SK-N-DZ (cell line): ENCODE results near the gene GSAP.
"Not testable (repeated sequence)": the region's sequence is repeated elsewhere in the genome, so short reads cannot be mapped to it uniquely, and the experiment has no call there.

Experiments
- DNase-seq: peaks from one replicate; pipeline ENCODE4 v3.0.0-alpha.2; 2015; ENCODE audit warnings: low spot score

Gene GSAP

DNA sequence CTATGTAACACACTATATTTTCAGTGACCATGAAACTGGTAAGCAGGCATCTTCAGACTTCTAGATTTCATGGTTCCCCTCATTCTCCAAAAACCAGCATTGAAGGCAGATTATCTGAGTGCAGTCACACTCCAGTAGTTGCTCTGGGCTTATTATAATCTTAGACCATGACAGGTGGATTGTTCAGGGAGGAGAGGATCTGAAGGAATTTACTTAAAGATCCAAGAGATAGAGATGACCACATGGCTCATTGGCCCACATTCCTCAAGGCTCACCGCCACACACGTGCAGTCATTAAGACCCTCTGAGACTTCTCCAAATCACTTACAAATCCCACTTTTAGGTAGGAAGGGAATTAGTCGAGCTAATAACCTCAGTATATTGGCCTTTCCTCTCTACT is 55.2 kb downstream of the GSAP start:
- DNase-seq, result no peak

DNA sequence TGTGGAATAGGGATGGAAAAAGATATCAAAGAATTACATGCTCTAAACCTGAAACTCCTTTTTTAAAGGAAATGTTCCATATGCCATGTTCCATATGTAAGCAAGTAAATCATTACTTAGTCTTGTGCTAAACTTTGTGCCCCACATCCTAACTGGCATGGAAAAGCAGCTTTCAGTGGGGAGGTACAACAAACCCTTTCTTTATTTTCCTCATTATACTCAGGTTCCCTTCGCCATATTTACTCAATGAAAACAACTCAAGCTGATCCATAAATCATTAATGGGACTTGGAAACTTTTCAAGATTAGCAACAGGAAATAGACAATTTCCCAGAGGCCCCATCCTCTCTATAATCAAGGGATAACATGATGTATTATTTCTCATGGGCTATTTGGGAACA is 56.0 kb downstream of the GSAP start:
- DNase-seq, result no peak

DNA sequence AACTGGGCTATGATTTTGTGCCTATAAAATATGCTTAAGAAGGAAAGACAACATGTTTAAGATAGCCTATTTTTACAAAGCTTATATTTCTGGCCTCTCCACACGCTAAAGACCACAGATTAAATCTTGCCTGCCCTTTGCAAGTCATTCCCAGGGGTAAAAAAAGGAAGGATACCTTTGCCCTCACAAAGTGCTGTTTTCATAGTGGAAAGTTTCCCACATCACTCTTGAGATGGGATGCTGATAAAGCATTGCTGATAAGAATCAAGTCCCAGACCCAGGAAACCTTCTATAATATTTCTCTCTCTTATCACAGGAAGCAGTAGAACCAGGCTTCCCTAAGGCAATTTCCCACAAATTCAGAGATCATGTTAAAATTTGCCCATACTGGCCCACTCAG is 56.5 kb downstream of the GSAP start:
- no peak for DNase-seq

DNA sequence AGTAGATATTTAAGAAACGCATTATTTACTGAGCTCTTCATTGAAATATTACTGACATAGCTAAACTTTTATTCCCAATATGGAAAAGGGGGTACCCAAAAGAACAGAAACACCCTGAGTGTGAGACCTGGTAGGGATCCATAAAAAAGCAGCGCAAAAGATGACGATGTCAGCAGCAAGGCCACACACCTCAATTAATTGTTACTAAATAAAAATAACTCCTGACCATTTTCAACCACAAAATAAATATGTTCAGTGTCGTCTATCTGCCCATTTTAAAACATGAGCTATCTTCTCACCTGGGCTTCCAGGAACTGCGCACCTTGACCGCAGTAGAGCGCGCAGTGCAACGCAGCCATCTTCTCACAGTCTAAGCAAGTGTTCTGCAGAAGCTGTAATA is 61.2 kb downstream of the GSAP start:
- DNase-seq, result no peak

DNA sequence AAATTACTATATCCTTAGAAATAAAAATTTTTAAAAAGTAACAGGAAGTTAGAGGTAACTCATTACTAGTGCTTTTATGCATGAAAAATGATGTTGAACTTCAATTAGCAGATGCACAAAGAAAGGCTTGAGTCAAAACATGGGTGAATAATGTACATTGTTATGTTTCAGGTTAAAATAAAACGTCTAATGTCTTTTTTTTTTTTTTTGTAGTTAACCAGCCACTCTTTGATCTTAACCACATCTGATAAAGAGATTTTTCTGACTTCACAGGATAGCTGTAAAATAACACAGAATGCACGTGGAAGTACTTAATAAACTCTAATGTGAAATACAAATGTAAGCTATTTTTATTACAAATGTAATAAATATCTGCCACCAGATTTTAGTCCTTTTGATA is 61.7 kb downstream of the GSAP start:
- no peak for DNase-seq

DNA sequence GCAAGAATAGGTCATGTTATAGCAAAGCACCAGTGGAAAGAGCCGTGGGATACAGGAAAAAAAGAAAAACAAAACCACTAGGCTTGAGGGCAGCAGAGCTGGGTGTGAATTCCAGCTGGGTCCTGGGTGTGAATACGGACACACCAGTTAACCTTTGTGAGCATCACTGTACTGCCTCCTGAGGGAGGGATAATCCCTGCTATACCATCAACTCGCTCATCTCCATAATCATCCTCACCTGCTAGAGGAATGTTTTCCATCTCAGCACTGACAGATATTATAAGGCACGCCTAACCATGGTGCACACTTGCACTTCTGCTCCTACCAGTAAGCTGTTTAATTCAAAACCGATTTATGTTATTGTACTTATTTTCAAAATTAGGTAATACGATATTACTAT is 62.2 kb downstream of the GSAP start:
- DNase-seq, result no peak

DNA sequence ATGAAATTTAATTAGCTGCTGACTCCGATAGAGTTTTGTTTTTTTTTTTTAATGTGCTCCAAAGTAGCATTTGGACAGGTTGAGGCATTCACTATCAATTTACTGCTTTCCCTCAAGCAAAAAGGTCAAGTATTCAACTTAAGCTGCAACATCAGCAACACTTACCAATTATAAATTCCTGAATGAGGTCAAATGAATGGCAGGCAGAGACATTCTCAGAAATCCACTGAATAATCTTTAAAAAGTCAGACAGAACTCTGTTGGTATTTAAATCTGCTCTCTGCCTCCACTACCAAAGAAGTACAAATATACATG is 62.8 kb downstream of the GSAP start:
- no peak for DNase-seq

DNA sequence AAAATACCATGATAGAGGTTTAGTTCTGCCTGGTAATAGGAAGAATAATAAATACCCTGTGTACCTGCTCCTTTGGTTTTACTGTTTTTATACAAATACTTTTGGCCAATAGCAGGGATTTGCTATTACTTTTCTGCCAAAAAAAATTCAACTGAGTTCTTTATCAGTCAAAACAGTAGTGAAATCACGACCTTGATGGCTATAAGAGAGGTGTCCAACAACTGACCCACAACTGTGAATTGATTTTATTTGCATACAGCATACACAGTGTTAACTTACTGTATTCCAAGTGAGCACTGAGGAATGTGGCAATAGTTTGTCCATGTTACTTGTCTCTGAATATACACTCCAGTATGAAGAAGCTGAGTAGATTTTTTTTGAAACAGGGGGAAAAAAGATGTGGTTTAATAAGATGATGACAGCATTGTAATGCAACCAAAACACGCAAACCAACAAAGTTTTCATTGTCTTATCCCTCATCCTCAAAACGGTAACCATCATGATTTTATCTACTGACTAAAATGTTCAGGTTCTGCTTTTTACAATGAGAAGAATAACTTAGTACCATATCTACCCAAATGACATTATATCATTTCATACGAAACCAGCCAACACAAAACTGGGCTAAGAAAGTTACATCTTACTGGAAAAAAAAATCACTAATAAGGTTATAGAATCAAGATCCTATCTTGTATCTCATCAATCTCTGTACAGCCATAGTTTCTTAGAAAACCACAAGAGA is 63.3 kb downstream of the GSAP start:
- no peak for DNase-seq

DNA sequence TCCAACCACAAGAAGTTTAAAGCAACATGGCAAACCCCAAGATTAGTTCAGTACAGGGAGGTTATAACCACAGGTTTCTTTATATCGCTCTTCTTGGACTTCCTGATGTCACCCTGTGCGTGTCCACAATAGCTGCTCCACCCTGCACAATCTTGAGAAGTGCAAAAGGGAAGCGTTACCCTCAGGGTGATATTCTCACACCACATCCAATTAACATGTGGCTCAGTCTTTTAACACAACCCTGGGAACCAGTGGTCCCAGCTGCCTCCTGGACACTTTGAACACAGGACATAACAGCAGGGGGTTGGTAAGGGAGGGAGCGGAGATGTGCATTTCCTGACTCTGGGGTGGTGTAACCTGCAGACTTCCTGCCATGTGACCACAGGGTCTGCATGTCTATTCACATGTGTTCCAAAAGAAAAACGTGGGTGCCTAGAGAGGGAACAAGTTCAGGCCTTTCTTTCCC is 64.6 kb downstream of the GSAP start:
- no peak for DNase-seq

DNA sequence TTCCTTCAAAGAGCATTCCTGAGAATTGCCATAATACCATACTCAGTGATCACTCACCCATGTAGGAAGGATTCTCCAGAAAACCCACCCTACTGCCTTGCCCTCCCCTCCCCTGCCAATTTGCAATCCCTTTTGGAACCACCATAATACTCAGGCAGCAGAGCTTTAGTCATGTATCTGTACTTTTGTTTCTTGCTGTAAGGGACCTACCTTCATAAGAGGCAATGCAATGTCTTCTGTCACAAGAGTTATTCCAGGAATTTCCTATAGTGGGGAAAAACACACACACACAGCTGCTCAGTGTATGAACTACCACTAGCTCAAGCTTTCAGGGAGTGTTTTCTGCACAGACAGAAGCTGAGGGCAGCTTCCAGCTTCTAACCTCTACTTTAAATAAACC is 67.0 kb downstream of the GSAP start:
- no peak for DNase-seq

DNA sequence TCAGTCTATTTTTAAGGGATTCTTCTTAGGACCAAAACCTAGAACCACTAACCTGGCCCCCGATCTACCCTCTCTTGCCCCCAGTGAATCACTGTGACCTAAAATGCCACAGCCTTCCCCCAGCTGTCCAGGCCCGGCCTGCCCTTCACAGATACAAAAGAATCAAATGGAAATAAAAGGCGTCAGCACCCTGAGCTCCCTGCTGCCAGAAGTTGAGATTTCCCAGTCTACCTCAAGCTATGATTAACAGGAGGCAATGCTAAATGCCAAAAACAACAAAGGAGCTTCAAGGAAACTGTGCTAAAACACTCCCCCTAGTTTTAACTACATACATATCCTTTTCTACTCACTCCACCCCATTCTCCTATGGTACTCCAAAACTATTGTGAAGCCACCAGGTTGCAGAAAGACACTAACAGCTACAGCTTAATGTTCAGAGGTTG is 67.8 kb downstream of the GSAP start:
- DNase-seq, result no peak

DNA sequence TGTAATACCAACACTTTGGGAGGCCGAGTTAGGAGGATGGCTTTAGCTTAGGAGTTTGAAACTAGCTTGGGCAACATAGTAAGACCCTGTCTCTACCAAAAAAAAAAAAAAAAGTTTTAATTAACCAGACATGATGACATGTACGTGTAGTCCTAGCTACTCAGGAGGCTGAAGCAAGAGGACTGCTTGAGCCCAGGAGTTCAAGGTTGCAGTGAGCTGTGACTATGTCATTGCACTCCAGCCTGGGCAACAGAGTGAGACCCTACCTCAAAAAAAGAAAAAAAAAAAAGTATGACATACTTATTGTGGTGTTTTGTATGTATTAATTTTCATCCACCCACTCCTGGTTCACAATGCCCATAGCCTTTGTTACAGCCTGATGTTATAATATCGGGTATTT is 69.7 kb downstream of the GSAP start:
- DNase-seq, result no peak

DNA sequence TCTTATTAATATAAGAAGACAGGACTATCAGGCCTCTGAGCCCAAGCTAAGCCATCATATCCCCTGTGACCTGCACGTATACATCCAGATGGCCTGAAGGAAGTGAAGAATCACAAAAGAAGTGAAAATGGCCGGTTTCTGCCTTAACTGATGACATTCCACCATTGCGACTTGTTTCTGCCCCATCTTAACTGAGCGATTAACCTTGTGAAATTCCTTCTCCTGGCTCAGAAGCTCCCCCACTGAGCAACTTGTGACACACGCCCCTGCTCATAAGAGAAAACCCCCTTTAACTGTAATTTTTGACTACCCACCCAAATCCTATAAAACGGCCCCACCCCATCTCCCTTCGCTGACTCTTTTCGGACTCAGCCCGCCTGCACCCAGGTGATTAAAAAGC is 70.7 kb downstream of the GSAP start:
- not testable (repeated sequence) for DNase-seq

DNA sequence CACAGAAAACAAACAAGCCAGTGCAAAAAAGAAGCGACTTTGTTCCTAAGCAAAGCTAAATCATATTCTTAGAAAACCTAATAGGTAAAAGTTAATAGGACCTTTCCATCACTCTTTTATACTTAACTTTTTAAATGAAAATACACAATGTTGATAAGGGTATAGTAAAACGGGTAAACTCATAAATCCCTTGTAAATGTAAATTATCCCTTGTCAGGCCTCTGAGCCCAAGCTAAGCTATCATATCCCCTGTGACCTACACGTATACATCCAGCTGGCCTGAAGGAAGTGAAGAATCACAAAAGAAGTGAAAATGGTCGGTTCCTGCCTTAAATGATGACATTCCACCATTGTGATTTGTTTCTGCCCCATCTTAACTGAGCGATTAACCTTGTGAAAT is 76.4 kb downstream of the GSAP start:
- no peak for DNase-seq

DNA sequence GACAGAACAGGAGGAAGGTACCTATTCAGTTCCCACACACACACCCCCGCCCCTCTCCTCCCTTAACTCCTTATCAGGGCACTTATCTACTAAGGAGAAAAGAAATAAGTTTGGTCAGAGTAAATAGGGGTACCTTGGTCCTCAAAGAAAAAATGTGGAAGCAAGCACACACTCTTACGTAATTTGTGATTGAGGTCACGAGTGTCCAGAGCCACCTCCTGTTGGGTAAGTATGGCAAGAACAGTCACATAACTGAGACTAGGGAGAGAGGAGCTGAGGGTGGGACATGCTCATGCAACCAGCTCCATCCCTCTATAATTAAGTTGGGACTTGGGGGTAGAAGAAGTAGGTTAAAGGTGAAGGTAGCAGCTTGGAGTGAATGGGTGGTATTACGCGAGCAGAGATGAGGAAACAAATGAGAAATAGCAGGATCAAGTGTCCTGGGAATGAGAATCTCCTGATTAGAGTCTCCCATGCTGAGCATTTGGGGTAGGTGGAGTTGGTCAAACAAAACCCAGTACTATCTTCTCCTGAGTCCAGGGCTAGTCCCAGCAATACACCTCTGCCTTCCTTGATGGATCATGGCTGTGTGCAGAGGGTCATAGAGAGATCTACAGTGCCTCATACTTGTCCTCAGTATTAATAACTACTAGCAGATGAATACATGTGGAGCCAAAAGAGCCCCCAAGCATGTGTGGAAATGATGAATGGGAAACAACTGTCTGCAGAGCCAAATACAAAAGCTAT is 77.1 kb downstream of the GSAP start:
- DNase-seq, result no peak

DNA sequence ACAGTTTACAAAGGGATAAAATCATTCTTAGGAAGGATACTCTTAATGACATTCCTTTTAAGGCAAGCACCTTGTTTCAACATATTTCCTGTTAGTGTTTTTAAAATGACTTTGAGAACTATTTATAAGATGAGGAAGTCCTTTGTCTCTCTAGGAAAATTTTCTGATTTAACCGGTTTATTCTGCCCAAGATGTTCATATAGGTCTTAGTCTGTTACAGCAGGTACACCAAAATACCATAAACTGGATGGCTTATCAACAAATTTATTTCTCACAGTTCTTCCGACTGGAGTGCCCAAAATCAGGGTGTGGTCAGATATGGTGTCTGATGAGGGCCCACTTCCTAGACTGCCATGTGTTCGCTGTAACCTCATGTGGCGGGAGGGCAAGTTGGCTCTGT is 77.9 kb downstream of the GSAP start:
- no peak for DNase-seq

DNA sequence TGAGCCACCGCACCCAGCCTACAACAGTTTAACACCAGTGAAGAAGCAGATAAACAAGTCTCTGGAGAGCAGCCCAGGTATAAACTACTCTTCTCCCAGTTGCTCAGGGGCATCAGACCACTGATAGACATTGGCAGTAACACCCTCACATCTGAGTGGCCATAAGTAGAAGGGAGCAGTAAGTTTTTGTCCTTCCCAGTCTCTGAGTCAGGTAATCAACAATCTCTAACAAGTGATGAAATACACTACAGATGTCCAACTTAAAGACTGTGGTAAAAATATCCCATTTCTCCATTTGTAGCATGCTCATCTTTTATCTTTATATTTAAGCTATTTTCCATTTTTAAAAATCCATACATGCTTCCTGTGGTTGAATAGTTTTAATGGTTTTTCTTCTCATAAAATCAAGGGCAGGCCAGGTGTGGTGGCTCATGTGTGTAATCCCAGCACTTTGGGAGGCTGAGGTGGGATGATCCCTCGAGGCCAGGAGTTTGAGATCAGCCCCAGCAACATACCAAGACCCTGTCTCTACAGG is 78.6 kb downstream of the GSAP start:
- DNase-seq, result no peak

DNA sequence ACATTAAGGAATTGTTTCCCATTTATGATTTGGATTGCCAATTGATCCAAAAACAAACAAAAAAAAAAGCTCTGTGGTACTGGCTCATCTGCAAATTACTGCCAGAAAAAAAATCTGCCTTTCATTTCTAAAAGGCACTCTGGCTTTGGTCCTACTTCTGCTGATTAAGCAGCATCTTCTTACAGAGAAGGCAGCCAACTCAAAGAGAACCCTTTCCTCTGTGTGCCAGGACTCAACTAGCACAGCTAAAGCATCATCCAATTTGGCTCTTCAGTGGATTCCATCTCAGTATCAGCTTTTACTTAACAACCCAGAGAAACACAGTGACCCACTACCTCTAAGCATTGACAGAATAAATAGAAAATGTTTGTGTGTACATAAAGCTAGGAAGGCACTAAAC is 80.6 kb downstream of the GSAP start:
- no peak for DNase-seq

DNA sequence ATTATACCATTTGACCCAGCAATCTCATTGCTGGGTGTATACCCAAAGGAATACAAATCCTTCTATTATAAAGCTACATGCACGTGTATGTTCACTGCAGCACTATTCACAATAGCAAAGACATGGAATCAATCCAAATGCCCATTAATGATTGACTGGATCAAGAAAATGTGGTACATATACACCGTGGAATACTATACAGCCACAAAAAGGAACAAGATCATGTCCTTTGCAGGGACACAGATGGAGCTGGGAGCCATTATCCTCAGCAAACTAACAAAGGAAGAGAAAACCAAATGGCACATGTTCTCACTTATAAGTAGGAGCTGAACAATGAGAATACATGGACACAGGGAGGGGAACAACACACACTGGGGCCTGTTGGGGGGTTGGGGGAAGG is 82.1 kb downstream of the GSAP start:
- DNase-seq, result not testable (repeated sequence)

DNA sequence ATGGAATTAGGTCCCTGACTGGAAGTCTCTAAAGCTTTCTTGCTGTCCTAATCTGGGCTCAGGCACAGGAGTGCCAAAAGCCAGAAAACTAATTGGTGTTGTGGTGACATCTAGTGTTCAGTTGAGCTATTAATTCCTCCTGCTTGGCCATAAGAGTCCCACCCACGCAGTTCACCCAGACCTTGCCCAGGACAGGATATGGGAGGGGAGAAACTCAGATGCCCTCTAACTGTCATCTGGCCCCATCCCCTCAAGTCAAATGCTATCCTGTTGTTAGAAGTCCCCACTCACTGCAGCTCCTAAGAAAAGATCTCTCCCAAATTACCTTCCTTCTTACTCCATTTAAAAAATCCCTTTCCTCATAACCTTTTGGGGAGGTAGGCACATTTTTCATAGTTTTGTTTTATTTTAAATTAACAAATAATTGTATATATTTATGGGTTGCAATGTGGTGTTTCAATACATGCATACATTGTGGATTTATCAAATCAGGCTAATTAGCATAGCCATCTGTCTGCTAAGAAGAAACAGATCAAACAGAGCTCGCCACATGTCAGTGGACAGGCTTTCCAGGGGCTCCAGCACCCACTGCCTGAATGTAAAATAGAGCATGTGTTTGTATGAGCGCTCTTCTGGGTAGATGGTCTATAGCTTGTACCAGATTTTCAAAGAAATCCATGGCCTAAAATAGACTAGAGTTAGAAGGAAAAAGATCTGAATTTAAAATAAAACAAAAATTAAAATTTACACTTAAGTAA is 84.0 kb downstream of the GSAP start:
- peak; percentile 82 for DNase-seq

DNA sequence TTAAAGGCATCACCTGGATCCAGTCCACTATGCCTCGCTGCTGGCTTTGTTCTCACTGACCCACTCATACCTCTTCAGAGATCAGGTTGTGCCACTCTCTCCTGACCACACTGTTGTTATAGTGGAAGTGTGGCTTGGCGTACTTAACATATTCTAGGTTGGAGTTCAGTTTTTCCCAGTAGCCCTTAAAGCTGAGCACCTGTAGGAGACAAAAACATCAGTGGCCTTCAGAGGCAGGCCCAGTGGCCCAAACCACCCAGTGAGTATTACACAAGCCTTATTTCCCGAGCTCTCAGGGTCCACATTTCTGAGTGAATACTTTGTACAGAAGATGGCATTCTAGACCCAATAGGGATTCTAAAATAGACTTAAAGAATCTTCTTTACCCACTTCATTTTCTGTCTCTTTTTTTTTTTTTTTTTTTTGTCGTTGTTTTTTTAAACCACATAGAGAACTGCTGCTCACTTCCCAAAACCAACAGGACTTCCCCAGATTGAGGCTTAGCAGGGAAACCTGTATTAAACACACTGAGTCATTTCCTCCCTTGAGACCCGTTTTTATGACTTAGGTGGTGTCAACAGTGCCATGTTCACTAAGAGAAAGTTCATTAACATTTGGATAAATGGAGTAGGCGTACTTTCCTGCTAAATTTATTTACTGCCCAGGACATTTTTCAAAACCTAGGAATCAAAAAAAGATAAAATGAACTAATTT is 85.8 kb downstream of the GSAP start:
- DNase-seq, result no peak
